ENCODE measurements around the gene C5. TPM values are rescaled to one million over a fixed set of nuclear protein-coding genes. Genes with fewer than 3 reads are reported as not detected.

The C5 gene
- total and polyA plus RNA-seq, 9 of the 15 experiments (the other 6 are each of a cell fraction or from before 2014, with no cell fraction given), result 0.08 to 0.91 (median 0.42) TPM

DNA sequence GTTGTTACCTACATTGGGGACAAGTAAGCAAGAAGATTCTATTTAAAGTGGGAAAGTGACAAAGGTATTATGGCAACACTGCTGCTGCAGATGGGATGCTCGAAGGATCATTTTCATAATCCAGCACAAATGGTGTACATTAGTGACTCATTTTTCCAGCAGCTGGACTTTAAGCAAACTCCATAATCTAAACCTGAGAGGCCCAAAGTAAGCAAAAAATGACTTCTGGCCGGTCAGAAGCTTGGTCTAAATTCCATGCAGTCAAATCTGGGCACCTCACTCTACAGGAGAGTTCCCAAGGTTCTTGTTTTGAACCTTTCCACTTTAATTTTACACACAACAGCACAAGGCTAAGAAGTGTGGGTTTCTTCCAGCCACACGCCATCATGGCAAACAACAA, 79.8 kb downstream of the C5 start:
- Histone ChIP-seq H3K79me2 (ENCODE audit: control insufficient read depth, insufficient read depth, low read length) (no peaks in the 10 kb centered on the region), H3K9ac (ENCODE audit: insufficient read depth in 1 of 2, low read depth in 2 of 2, low read length in 2 of 2) (no peak overlapping the region), H3K27me3 (ENCODE audit: control insufficient read depth in 2 of 2, insufficient read depth in 2 of 2, low read length in 2 of 2) (peaks cover 17 to 20% of the 10 kb centered on the region in 2 experiments), H3K4me3 (no peak overlapping the region), H3K27ac (ENCODE audit: extremely low read depth, low read depth, low read length) (no peak overlapping the region), H3K9me1 (ENCODE audit: control insufficient read depth, insufficient read depth, low read length) (no peaks in the 10 kb centered on the region), H4K20me1 (replicated peaks; ENCODE audit: control insufficient read depth, insufficient read depth, low read length) (no peaks in the 10 kb centered on the region), H3K36me3 (ENCODE audit: control insufficient read depth, insufficient read depth, low read length) (no peaks in the 10 kb centered on the region), H3K4me1 (replicated peaks in 1 of 2; ENCODE audit: control insufficient read depth in 2 of 2, insufficient read depth in 2 of 2, low read length in 2 of 2) (no peaks in the 10 kb centered on the region), H3K4me2 (ENCODE audit: insufficient read depth, low read length) (no peak overlapping the region), H3K9me3 (replicated peaks; ENCODE audit: control insufficient read depth, insufficient read depth, low read depth, low read length) (no peaks in the 10 kb centered on the region), H2AFZ (ENCODE audit: low read depth, low read length) (no peak overlapping the region)
- intact Hi-C loops (cut with micrococcal nuclease) (no loop called here), in situ Hi-C loops (cut with MboI) (no loop called here)
- ATAC-seq (no peak), FAIRE-seq (no peak), DNase-seq (ENCODE audit: extremely low read depth in 1 of 4, low spot score in 3 of 4) (no peak)
- ChIA-PET POLR2A (interaction anchor here (1.0 to 1.2 kb wide), 2 partner anchors 10 to 13 kb away, joined by 3 to 5 read pairs; no protein-coding TSS in a partner anchor), CTCF (ENCODE audit: low intra/inter-chr PET ratio) (no interaction called here)
- WGBS (ENCODE audit: insufficient coverage, low coverage, missing lambda C conversion rate), result 0% methylated on average over 3 of the region's 3 CpGs
- TF ChIP-seq, protein P1, sequence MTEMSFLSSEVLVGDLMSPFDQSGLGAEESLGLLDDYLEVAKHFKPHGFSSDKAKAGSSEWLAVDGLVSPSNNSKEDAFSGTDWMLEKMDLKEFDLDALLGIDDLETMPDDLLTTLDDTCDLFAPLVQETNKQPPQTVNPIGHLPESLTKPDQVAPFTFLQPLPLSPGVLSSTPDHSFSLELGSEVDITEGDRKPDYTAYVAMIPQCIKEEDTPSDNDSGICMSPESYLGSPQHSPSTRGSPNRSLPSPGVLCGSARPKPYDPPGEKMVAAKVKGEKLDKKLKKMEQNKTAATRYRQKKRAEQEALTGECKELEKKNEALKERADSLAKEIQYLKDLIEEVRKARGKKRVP (CRISPR knock-in tag; IDR thresholded peaks at IDR 0.05), result no peak
- TF ChIP-seq, protein P2, sequence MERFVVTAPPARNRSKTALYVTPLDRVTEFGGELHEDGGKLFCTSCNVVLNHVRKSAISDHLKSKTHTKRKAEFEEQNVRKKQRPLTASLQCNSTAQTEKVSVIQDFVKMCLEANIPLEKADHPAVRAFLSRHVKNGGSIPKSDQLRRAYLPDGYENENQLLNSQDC (CRISPR knock-in tag; IDR thresholded peaks at IDR 0.05), result no peak
- TF ChIP-seq ZNF140 (CRISPR knock-in tag; IDR thresholded peaks at IDR 0.05) (no peak), BRD4 (IDR thresholded peaks at IDR 0.05) (no peak), TAL1 (IDR thresholded peaks at IDR 0.05) (no peak), PYGO2 (tag; IDR thresholded peaks at IDR 0.05) (no peak)
- TF ChIP-seq, protein P3, sequence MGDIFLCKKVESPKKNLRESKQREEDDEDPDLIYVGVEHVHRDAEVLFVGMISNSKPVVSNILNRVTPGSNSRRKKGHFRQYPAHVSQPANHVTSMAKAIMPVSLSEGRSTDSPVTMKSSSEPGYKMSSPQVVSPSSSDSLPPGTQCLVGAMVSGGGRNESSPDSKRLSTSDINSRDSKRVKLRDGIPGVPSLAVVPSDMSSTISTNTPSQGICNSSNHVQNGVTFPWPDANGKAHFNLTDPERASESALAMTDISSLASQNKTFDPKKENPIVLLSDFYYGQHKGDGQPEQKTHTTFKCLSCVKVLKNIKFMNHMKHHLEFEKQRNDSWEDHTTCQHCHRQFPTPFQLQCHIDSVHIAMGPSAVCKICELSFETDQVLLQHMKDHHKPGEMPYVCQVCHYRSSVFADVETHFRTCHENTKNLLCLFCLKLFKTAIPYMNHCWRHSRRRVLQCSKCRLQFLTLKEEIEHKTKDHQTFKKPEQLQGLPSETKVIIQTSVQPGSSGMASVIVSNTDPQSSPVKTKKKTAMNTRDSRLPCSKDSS (IDR thresholded peaks at IDR 0.05; ENCODE audit: low read depth, partially characterized antibody), result no peak
- TF ChIP-seq, protein P4, sequence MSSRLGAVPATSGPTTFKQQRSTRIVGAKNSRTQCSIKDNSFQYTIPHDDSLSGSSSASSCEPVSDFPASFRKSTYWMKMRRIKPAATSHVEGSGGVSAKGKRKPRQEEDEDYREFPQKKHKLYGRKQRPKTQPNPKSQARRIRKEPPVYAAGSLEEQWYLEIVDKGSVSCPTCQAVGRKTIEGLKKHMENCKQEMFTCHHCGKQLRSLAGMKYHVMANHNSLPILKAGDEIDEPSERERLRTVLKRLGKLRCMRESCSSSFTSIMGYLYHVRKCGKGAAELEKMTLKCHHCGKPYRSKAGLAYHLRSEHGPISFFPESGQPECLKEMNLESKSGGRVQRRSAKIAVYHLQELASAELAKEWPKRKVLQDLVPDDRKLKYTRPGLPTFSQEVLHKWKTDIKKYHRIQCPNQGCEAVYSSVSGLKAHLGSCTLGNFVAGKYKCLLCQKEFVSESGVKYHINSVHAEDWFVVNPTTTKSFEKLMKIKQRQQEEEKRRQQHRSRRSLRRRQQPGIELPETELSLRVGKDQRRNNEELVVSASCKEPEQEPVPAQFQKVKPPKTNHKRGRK (tag; IDR thresholded peaks at IDR 0.05), result no peak
- BruUV-seq (replicated peaks), result no TSS peak
